CD4-positive, alpha-beta T cell (primary cell): ENCODE measurements around the gene ZNF182. TPM values are rescaled to one million over a fixed set of nuclear protein-coding genes. Genes with fewer than 3 reads are reported as not detected.
"Not testable (repeated sequence)": the region's sequence is repeated elsewhere in the genome, so short reads cannot be mapped to it uniquely, and the experiment has no call there.

Source experiments
- ATAC-seq: fragments of 200-7000 bp; cut with Tn5 transposase; one replicate; pipeline ENCODE4 v1.10.0; 2022; ENCODE audit warnings: mild to moderate bottlenecking; ENCODE audit not compliant: poor library complexity
- CTCF ChIA-PET: fragments of 350-600 bp; sonication (Branson Sonifier 250); formaldehyde crosslinking; loops from one replicate; lab custom pipeline; 2021; ENCODE audit warnings: antibody characterized with exemption, inconsistent platforms; lab: Charles Lee
- POLR2A ChIA-PET: fragments of 350-600 bp; sonication (Branson Sonifier 250); formaldehyde crosslinking; loops from one replicate; lab custom pipeline; 2021; ENCODE audit warnings: antibody characterized with exemption, inconsistent platforms; lab: Charles Lee
- DNase-seq, 14 experiments: peaks; one replicate each; pipeline ENCODE4 v3.0.0-alpha.2; 2013 to 2020; ENCODE audit warnings: mixed read lengths in 2 of 14
- H3K27ac ChIP-seq, 2 donors: one replicate each; pipeline versions ENCODE4 v1.5.1 to v1.7.0; 2013; ENCODE audit warnings: low read length in 2 of 2, low read depth in 1 of 2, mild to moderate bottlenecking in 1 of 2
- H3K27me3 ChIP-seq, 2 experiments: 1 replicate in 1 of 2; 2 replicates in 1 of 2; pipeline versions ENCODE4 v1.6.1 to v1.7.0; 2013; ENCODE audit warnings: low read length in 2 of 2, control low read depth in 1 of 2, mild to moderate bottlenecking in 1 of 2, moderate library complexity in 1 of 2; ENCODE audit not compliant: insufficient read depth in 2 of 2, control insufficient read depth in 1 of 2
- H3K36me3 ChIP-seq: one replicate; pipeline ENCODE4 v1.6.1; 2013; ENCODE audit warnings: low read length, control low read depth; ENCODE audit not compliant: insufficient read depth
- H3K4me1 ChIP-seq: one replicate; pipeline ENCODE4 v1.6.1; 2013; ENCODE audit warnings: low read length, control low read depth; ENCODE audit not compliant: insufficient read depth
- H3K4me3 ChIP-seq: one replicate; pipeline ENCODE4 v1.5.1; 2013; ENCODE audit warnings: mild to moderate bottlenecking, low read length, moderate library complexity
- H3K9me3 ChIP-seq, 2 experiments: 1 replicate in 1 of 2; 2 replicates in 1 of 2; pipeline versions ENCODE4 v1.6.1 to v1.7.0; 2013; ENCODE audit warnings: low read length in 2 of 2, mild to moderate bottlenecking in 2 of 2, control low read depth in 1 of 2, moderate library complexity in 1 of 2; ENCODE audit not compliant: control insufficient read depth in 1 of 2, insufficient read depth in 1 of 2
- H3K27ac Mint-ChIP-seq: one replicate; pipeline ENCODE4 v1.8.0; 2020; ENCODE audit warnings: mixed read lengths
- H3K27me3 Mint-ChIP-seq: one replicate; pipeline ENCODE4 v1.8.0; 2021; ENCODE audit warnings: mixed read lengths
- H3K36me3 Mint-ChIP-seq: one replicate; pipeline ENCODE4 v1.8.0; 2021; ENCODE audit warnings: low read depth, mixed read lengths
- H3K4me1 Mint-ChIP-seq: one replicate; pipeline ENCODE4 v1.8.0; 2021; ENCODE audit warnings: low read depth, mixed read lengths
- H3K4me3 Mint-ChIP-seq: one replicate; pipeline ENCODE4 v1.8.0; 2020; ENCODE audit warnings: mild to moderate bottlenecking, mixed read lengths
- H3K9me3 Mint-ChIP-seq: one replicate; pipeline ENCODE4 v1.8.0; 2020; ENCODE audit warnings: mixed read lengths
- intact Hi-C, 2 experiments: fragments of 100-400 bp; cut with DNase I in 1 of 2; cut with micrococcal nuclease in 1 of 2; formaldehyde crosslinking; loops; one replicate each; pipeline versions ENCODE4 v1.15.1 to v1.9.0; 2023 to 2025; cut with DNase I, micrococcal nuclease
- total RNA-seq, 174 experiments: library from RNA in 2 of 174; stranded (reverse) in 2 of 174; gene quantifications; one replicate each; pipeline ENCODE4 v1.2.3 and lab custom pipeline; 2021 to 2026
- TF ChIP-seq, protein P1 (sequence below): fragments of 200-600 bp; IDR thresholded peaks from one replicate; pipeline ENCODE4 v1.8.0; 2022; ENCODE audit warnings: antibody characterized with exemption, mild to moderate bottlenecking

The ZNF182 gene
- total RNA-seq, 2 experiments from 2014 or later = 4.8 to 5.0 TPM

DNA sequence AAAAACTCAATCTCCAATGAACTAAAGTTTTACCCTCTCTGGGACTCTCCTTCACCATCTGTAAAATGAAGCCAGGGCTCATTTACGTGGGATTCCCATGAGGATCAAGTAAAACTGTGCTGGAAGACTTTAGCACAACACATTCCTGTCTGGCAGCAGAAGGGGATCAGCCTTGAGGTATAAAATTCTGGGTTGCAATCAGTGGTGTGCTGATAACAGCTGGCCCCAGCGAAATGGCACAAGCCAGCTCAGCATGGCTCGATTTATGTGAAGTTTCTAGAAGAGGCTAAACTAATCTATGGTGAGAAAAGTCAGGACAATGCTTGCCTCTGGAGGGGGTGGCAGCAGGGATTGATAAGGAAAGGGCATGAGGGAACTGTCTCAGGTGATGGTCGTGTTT is 39.3 kb upstream of the ZNF182 start:
- no peak overlapping the region for H3K4me3 Mint-ChIP-seq
- TF ChIP-seq, protein P1, sequence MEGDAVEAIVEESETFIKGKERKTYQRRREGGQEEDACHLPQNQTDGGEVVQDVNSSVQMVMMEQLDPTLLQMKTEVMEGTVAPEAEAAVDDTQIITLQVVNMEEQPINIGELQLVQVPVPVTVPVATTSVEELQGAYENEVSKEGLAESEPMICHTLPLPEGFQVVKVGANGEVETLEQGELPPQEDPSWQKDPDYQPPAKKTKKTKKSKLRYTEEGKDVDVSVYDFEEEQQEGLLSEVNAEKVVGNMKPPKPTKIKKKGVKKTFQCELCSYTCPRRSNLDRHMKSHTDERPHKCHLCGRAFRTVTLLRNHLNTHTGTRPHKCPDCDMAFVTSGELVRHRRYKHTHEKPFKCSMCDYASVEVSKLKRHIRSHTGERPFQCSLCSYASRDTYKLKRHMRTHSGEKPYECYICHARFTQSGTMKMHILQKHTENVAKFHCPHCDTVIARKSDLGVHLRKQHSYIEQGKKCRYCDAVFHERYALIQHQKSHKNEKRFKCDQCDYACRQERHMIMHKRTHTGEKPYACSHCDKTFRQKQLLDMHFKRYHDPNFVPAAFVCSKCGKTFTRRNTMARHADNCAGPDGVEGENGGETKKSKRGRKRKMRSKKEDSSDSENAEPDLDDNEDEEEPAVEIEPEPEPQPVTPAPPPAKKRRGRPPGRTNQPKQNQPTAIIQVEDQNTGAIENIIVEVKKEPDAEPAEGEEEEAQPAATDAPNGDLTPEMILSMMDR = no peak
- Histone ChIP-seq H3K4me1 (no peaks in the 10 kb centered on the region), H3K4me3 (no peak overlapping the region), H3K27me3 (no peaks in the 10 kb centered on the region), H3K27ac (no peak overlapping the region), H3K36me3 (no peaks in the 10 kb centered on the region), H3K9me3 (no peaks in the 10 kb centered on the region)
- no peak for ATAC-seq
- no peak overlapping the region for H3K27ac Mint-ChIP-seq
- intact Hi-C loops = no loop called here
- peaks cover 5% of the 10 kb centered on the region for H3K36me3 Mint-ChIP-seq
- no peaks in the 10 kb centered on the region for H3K27me3 Mint-ChIP-seq
- ChIA-PET CTCF (no interaction called here), POLR2A (no interaction called here)
- no peak for DNase-seq
- no peaks in the 10 kb centered on the region for H3K9me3 Mint-ChIP-seq
- H3K4me1 Mint-ChIP-seq = no peaks in the 10 kb centered on the region

DNA sequence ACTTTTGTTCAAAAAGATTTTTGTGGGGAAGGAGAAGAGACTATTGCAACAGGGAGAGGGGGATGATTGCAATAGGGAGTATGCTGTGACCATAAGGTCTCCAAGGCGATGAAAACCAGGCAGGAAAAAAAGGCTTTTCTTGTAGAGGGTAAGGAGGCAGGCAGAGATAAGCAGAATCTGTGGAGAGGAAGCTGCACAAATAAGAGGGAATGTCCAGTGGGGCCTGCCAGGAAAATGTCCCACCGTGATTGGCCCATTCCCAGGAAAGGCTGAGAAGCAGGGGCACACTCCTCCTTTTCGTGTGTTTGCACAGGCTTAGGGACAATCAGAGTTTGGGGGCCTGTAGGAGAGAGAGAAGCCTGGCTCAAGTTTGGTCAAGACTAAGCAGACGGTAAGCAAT is 32.1 kb upstream of the ZNF182 start:
- ChIA-PET CTCF (no interaction called here), POLR2A (no interaction called here)
- intact Hi-C loops = no loop called here
- Histone ChIP-seq H3K4me1 (no peaks in the 10 kb centered on the region), H3K27ac (no peak overlapping the region), H3K9me3 (no peaks in the 10 kb centered on the region), H3K36me3 (no peaks in the 10 kb centered on the region), H3K4me3 (no peak overlapping the region), H3K27me3 (no peaks in the 10 kb centered on the region)
- no peak for ATAC-seq
- Mint-ChIP-seq H3K27ac (no peak overlapping the region), H3K27me3 (no peaks in the 10 kb centered on the region), H3K9me3 (no peaks in the 10 kb centered on the region), H3K36me3 (peaks cover 4% of the 10 kb centered on the region), H3K4me3 (no peak overlapping the region), H3K4me1 (no peaks in the 10 kb centered on the region)
- DNase-seq = no peak
- TF ChIP-seq, protein P1 = no peak

DNA sequence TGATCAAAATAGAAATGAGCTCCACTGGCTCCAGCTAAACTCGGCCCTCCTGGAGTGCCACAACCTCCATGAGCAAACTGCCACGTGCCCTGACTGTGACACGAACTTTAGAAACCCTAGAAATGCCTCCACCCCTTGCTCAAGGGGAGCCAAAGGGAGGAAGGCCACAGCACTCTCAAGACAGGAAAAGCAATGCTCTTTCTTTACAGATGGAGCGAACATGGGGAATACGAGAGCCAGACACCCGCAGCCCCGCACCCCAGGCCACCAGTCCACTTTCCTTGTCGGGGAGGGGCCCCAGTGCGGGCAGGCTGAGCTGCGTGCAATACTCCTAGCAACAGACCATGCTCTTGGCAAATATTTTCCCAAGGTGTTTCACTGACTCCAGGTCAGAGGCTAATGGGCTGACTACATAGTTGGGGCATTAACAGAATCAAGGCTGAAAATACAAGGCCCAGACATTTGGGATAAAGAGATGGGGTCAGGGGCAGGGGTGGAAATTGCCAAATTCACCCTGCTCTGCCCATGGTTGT is 26.9 kb upstream of the ZNF182 start:
- H3K4me1 ChIP-seq, H3K4me1 Mint-ChIP-seq, H3K4me3 ChIP-seq, POLR2A ChIA-PET, ATAC-seq, H3K27me3 Mint-ChIP-seq, H3K27ac ChIP-seq, H3K27ac Mint-ChIP-seq, H3K9me3 Mint-ChIP-seq, CTCF ChIA-PET, H3K4me3 Mint-ChIP-seq, H3K9me3 ChIP-seq, DNase-seq, intact Hi-C loops, H3K27me3 ChIP-seq, H3K36me3 ChIP-seq, H3K36me3 Mint-ChIP-seq: not testable (repeated sequence)

DNA sequence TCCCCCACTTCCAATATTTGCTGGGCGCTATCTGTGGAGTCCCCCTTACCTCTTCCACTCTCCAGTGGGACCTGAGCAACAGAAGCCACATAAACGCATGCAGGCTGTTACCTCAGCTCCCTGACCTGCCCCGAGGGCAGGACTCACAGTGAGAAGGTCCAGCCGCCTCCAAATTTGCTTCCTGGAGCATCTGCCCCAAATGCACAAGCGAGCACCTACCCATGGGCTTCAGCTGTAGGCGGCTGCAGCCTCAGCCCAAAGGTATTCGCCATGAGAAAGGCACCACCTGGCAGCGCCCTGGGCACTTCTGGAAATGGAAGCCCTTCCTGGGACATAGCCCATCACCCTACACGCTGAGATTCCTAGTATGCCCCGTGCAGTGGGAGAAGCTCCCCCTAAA is 26.4 kb upstream of the ZNF182 start:
- CTCF ChIA-PET = no interaction called here
- no peak overlapping the region for H3K4me3 Mint-ChIP-seq
- Histone ChIP-seq H3K27me3 (no peaks in the 10 kb centered on the region), H3K4me1 (peaks cover 9% of the 10 kb centered on the region), H3K9me3 (no peaks in the 10 kb centered on the region), H3K36me3 (no peaks in the 10 kb centered on the region), H3K27ac (no peak overlapping the region), H3K4me3 (no peak overlapping the region)
- DNase-seq (no peak), ATAC-seq (no peak)
- intact Hi-C loops = no loop called here
- H3K27ac Mint-ChIP-seq = no peak overlapping the region
- H3K4me1 Mint-ChIP-seq = peaks cover 12% of the 10 kb centered on the region
- H3K9me3 Mint-ChIP-seq = no peaks in the 10 kb centered on the region
- H3K36me3 Mint-ChIP-seq = no peaks in the 10 kb centered on the region
- TF ChIP-seq, protein P1 = no peak
- POLR2A ChIA-PET = interaction anchor here (0.6 kb wide), 1 partner anchor 70 kb away, joined by 3 read pairs; no protein-coding TSS in a partner anchor
- H3K27me3 Mint-ChIP-seq = no peaks in the 10 kb centered on the region
